ENCODE measurements around the gene PCED1B.

Gene PCED1B

GRCh38 chr12:47067176-47067575, 12.2 kb upstream of the PCED1B start:
- in situ Hi-C loops (cut with HindIII; ENCODE audit: low sequenced_read_pairs), result no loop called here

DNA sequence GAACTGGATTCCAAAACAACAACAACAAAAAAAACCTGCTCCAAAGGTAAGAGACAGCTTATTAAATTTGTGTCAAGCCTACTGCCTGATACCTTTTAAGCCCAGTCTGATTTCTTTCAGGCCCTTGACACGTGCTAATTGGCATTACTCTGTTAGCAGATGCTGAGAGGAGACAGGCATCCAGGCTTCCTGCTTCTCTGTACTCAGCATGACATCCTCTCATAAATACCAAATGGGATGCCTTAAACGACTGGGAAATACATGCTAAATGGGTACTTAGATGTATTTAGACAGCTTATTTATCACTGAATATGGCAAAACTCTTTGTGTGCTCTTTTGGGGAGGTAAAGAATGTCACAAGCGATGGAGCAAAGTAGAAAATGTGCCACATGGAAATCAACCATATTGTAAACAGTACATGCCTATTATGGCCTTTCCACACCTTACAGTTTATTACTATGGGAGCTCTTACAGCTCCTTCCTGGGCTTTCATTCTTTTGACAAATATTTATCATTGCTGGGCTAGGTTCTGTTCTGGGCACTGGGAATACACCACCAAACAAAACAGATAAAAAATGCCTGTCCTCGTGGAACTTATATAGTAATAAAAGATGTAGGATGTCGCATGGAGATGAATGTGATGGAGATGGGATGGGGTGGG, 11.5 kb upstream of the PCED1B start:
- in situ Hi-C loops (cut with HindIII; ENCODE audit: low sequenced_read_pairs), result no loop called here

GRCh38 chr12:47068539-47068938, 10.9 kb upstream of the PCED1B start:
- in situ Hi-C loops (cut with HindIII; ENCODE audit: low sequenced_read_pairs), result no loop called here

DNA sequence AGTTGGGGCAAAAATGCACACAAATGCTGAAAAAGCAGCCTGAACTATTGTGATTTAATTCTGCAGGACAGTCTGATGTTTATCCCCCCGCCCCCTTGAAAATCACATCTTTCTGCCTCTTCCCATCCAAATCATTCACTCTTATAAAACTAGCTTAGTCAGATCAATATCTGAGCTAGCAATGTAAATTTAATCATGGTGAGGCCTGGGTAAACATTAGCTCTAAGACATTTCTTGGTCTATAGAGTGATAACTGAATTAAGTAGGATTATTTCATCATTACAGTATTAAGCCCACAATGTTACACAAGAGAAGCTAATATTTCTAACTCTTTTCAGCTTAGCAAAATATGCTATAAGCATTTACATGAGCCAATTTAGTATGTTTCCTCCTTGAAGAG, 9.1 kb upstream of the PCED1B start:
- in situ Hi-C loops (cut with HindIII; ENCODE audit: low sequenced_read_pairs), result no loop called here

GRCh38 chr12:47071241-47071852, 8.1 kb upstream of the PCED1B start:
- in situ Hi-C loops (cut with HindIII; ENCODE audit: low sequenced_read_pairs), result no loop called here

- in situ Hi-C loops (cut with HindIII; ENCODE audit: low sequenced_read_pairs), result no loop called here
Observed at GRCh38 chr12:47073951-47074350, 5.5 kb upstream of the PCED1B start.

GRCh38 chr12:47074757-47075156, 4.7 kb upstream of the PCED1B start:
- in situ Hi-C loops (cut with HindIII; ENCODE audit: low sequenced_read_pairs), result no loop called here

DNA sequence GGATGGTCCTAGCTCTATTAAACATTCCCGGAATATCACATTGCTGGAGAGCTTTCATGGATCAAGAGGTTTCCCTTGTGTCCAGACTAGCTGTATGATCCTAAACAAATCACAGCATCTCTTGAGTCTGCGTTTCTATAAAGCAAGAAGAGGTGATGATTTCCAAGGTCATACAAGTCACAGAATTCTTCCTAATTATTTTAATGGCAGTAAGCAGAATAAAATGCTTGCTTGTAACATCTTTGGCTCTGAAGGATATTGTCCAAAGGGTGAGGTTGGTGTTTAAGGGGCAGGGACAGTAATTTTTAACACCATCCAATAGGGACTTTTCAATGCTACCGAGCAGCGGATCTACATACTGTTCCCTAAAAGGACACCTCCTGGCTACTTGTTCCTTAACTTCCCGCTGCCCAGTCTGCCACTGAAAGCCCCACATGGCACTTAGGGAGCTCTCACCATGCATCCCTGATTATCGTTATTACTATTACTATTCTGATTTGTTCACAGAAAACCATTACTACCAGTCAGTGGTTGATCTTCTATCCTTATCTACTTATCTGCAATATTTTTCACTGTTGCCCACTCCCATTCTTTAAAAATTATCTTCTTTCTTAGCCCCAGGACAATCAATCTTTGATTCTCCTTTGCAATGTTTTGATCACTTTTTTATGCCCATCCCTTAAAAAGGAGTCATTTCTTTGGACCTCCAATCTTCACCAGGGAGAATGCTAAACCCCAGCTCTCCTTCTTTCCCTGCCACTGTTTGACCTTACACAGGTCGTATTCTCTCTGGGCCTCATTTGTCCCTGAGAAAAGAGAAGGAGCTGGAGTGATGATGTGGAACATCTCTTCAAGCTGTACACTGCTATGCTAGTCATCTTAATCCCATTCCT, 4.0 kb upstream of the PCED1B start:
- in situ Hi-C loops (cut with HindIII; ENCODE audit: low sequenced_read_pairs), result no loop called here

GRCh38 chr12:47077206-47078085, 2.0 kb upstream of the PCED1B start:
- in situ Hi-C loops (cut with HindIII; ENCODE audit: low sequenced_read_pairs), result no loop called here

GRCh38 chr12:47078086-47078395, 1.4 kb upstream of the PCED1B start:
- in situ Hi-C loops (cut with HindIII; ENCODE audit: low sequenced_read_pairs), result no loop called here

- in situ Hi-C loops (cut with HindIII; ENCODE audit: low sequenced_read_pairs), result no loop called here
Observed at GRCh38 chr12:47078733-47079467, 521 bp upstream of the PCED1B start.

DNA sequence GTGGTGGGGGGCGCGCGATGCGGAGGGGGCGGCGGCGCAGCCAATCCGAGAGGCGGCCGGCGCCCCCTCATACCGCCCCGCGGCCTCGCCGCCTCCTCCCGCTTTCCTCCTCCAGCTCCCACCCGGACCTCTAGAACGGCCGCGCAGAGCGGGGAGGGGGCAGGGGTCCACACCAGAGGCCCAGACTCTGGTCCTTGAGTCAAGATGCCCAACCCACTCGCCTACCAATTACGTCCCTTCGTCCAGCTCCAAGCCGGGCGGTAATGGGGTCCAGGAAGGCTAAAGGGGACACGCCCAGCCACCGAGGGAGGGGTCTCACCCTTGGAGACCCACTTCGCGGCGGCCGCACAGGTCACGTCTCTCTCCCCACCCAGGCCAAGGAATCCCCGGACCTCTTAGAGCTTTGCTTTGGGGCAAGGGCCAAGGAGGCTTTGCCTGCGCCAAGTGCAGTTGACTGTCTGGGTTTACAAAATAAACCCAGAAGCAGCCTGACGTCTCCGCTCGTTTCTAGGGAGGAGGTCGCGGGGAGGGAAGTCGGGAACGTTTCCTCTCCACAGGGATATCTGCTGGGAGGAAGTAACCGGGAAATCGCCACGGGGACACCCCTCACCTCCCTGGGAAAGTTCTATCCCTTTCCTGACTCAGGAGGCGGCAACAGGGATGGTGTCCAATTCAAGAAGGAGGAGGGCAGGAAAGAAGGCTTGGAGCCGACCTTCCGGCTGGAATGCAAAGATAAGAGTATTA, 732 bp downstream of the PCED1B start:
- in situ Hi-C loops (cut with HindIII; ENCODE audit: low sequenced_read_pairs), result no loop called here

DNA sequence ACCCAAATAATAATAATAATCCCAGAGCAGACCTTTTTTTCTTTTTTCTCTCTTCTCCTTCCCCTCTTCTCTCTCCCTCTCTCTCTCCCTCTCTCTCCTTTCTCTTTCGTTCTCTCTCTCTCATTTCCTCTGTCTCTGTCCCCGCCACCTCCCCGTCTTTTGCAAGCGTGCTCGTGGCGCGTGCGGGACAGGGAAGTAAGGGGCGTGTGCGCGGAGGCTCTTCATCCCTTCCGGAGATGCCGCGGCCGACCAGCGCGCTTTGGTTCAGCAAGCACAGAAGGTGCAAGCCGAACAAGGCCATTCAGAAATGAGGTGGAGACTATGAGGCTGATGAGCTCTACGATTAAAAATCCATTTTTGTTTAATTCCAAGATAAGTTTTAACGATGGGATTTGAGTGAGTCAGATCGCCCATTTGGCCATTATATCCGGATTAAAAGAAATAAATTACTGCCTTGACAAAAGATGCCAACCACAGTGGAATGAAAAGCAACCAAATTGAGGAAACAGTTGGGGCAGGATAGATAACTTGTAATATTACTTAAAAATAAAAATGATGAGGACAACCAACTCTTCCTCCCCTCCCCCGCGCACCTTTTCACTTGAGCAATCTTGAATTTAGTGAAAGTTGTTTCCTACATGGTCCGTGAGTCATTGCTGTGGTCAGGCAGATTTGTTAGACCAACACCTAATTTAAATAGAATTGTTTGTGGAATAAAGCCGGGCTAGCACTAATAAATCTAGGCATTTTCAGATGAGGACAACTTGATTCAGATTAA, 1.5 kb downstream of the PCED1B start:
- in situ Hi-C loops (cut with HindIII; ENCODE audit: low sequenced_read_pairs), result no loop called here

- in situ Hi-C loops (cut with HindIII; ENCODE audit: low sequenced_read_pairs), result no loop called here
Observed at GRCh38 chr12:47082283-47082682, 2.9 kb downstream of the PCED1B start.

DNA sequence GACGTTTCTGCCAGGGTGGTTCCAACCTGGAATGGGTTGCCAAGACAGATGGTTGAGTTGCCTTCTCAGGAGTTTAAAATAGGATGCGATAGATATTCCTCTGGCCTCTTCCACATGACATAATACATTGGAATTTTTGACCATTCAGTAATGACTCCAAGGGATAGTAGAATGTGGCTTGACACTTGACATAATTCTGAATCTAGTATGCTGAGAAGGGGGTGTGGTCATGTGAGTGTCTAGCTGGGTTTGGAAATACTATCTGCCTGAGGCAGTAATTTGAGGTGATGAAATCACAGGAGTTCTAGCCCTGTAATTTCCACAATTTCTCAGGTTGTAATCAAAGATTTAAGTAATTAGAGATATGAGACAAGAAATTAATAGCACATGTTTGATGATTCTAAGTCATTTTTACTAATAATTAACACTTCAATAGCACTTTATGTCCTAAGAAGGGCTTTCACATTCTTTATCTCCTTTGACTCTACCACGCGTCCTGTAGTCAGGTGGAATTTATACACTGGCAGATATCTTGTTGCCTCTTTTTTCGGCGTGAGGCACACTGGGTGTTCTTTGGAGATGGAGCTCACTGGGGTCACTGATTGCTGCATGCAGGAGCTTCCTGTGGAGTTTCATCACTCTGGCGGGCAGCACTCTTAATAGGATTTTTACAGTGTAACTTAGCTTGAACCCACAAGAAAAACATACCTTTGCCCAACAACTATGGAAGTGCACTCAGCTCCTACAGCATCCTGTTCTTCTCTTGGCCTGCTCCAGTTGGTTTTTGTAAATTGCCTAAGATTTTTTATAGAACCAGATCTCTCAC, 3.6 kb downstream of the PCED1B start:
- in situ Hi-C loops (cut with HindIII; ENCODE audit: low sequenced_read_pairs), result no loop called here

DNA sequence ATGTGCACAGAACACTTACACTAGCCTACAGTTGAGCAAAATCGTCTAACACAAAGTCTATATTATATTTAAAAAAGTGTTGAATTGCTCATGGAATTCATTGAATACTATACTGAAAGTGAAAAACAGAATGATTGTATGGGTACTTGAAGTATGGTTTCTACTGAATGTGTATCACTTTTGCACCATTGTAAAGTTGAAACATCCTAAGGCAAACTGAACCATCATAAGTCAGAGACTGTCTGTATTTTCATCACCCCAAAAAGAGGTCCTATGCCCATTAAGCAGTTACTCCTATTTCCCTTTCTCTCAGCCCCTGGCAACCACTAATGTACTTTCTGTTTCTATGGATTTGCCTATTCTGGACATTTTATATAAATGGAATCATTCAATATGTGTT, 4.8 kb downstream of the PCED1B start:
- in situ Hi-C loops (cut with HindIII; ENCODE audit: low sequenced_read_pairs), result no loop called here

DNA sequence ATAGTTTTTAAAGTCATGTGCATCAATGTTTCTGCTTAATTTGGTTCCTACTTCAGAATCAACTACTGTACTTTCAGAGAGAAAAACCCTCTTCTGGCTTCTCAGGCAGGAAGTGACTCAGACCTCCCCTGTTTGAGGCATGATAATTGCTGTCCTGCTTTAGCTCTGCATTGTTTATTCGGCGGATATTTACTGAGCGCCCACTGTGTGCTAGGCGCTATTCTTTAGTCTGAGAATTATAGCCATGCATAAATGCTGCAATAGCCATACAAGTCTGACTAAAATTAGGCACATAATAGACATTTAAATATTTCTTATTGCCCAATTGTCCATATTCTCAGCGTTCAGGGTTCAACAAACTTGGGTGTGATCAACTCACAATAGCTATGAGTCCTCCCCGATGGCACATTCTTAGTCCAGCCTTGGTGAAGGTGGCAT, 6.4 kb downstream of the PCED1B start:
- in situ Hi-C loops (cut with HindIII; ENCODE audit: low sequenced_read_pairs), result no loop called here

DNA sequence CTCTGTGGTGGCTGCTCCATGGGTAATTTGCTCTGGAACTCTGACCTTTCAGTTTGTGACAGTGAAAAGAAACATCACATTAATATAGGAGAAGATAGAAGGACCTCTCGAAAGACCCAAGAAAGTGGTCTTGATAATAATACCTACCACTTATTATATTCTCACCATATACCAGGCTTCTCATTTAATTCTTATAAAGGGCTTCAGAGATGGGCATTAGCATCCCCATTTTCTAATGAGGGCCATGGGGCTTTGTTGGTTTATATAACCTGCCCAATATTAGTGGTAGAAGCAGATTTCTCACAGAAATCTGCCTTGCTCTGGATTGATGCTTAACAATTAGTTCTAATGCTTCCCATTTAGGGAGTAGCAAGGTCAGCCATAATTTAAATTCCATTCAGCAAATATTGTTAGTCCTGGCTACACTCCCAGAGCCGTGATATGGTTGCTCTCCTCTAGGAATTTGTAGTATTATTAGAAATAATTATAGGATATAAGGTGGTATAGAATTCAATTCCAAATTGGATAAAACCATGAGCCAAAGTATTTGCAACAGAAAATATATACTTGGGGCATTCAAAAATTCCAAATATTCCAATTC, 7.8 kb downstream of the PCED1B start:
- in situ Hi-C loops (cut with HindIII; ENCODE audit: low sequenced_read_pairs), result no loop called here
